NB4 (cell line): ENCODE measurements around the gene KCNQ1.
A peak's percentile ranks its signal among the peaks of the same experiment; 100 is the strongest.

Experiments used
- DNase-seq: peaks from one replicate; pipeline ENCODE4 v3.0.0; 2010; ENCODE audit warnings: low read depth
- H3K4me3 ChIP-seq: one replicate; pipeline ENCODE4 v1.5.1; 2011; ENCODE audit warnings: mild to moderate bottlenecking, low read depth, low read length, moderate library complexity
- CTCF ChIP-seq: IDR thresholded peaks from one replicate; pipeline ENCODE4 v1.5.1; 2012; ENCODE audit warnings: low read depth, low read length
- MYC ChIP-seq: IDR thresholded peaks from 2 replicates; pipeline ENCODE4 v1.6.1; 2011; ENCODE audit warnings: low read depth, low read length
- POLR2A ChIP-seq: IDR thresholded peaks from 2 replicates; pipeline ENCODE4 v1.6.1; 2011; ENCODE audit warnings: mild to moderate bottlenecking; ENCODE audit not compliant: insufficient read length; ENCODE audit errors: extremely low read depth
- TF ChIP-seq, protein P1 (sequence below): IDR thresholded peaks from 2 replicates; pipeline ENCODE4 v1.6.1; 2011; ENCODE audit warnings: low read depth, low read length

Gene KCNQ1

GRCh38 chr11:2706321-2706720 lies 261.5 kb downstream of the KCNQ1 start:
- DNase-seq = no peak
- H3K4me3 ChIP-seq = no peak overlapping the region
- TF ChIP-seq CTCF (no peak), POLR2A (no peak), MYC (no peak)
- TF ChIP-seq, protein P1, sequence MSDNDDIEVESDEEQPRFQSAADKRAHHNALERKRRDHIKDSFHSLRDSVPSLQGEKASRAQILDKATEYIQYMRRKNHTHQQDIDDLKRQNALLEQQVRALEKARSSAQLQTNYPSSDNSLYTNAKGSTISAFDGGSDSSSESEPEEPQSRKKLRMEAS = no peak

DNA sequence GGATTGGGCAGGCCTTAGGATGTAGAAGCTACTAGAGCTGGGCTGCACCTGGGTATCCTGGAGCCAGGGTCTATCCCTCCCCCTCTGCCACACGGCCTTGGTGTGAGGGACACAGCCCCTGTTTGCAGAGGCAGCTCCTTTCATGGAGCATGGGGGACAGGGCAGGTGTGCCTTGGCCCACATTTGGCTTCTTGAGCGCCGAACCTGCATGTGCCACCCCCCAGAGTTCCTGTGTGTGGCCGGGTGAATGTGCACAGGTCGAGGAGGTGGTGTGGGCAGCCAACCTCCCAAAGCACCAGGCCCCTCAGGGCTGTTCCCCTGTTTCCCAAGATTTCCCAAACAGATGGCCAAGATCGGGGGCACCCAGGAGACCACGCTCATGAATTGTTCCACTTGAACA lies 262.9 kb downstream of the KCNQ1 start:
- no peak overlapping the region for H3K4me3 ChIP-seq
- no peak for DNase-seq
- TF ChIP-seq POLR2A = no peak
- TF ChIP-seq, protein P1 = no peak
- TF ChIP-seq CTCF = no peak
- no peak for TF ChIP-seq MYC

DNA sequence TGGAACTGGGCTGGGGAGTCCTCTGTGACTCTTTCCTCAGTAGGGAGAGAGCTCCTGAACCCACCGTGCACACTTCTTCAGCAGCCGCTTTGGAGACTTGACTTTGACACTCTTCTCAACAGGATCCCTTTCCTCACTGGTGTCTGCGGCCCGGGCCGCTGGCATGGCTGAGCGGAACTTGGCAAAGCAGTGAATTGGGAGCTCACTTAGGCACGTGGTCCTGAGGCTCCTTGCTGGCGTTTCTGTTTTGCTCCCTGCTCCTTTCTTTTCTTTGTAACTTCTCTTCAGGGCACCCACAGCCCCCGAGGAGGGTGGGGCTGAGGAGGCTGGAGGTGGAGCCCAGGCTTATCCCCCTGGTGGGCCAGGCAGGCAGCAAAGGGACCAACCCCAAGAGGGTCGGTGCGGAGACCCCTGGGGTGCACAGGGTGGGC lies 263.4 kb downstream of the KCNQ1 start:
- no peak overlapping the region for H3K4me3 ChIP-seq
- TF ChIP-seq, protein P1 = no peak
- TF ChIP-seq MYC (no peak), CTCF (no peak), POLR2A (no peak)
- DNase-seq = no peak

GRCh38 chr11:2708757-2709281 lies 264.0 kb downstream of the KCNQ1 start:
- no peak for DNase-seq

GRCh38 chr11:2709429-2709828 lies 264.6 kb downstream of the KCNQ1 start:
- DNase-seq = peak; percentile 54
- H3K4me3 ChIP-seq = no peak overlapping the region
- no peak for TF ChIP-seq POLR2A
- TF ChIP-seq CTCF = no peak
- no peak for TF ChIP-seq MYC
- TF ChIP-seq, protein P1 = no peak

More at GRCh38 chr11:2708757-2709281, 264.0 kb downstream of the KCNQ1 start:
- TF ChIP-seq, protein P1 = no peak
- TF ChIP-seq POLR2A = no peak
- H3K4me3 ChIP-seq = no peak overlapping the region

GRCh38 chr11:2711161-2711560 lies 266.4 kb downstream of the KCNQ1 start:
- no peak overlapping the region for H3K4me3 ChIP-seq
- peak; percentile 67 for DNase-seq
- TF ChIP-seq POLR2A = no peak
- no peak for TF ChIP-seq MYC
- TF ChIP-seq CTCF = no peak
- TF ChIP-seq, protein P1 = no peak
